ENCODE measurements around the gene NKAIN4. TPM values are rescaled to one million over a fixed set of nuclear protein-coding genes. Genes with fewer than 3 reads are reported as not detected.
"Not testable (repeated sequence)": the region's sequence is repeated elsewhere in the genome, so short reads cannot be mapped to it uniquely, and the experiment has no call there.

Gene NKAIN4
- total RNA-seq, 1 experiment from 2014 or later = not detected

- no peak for DNase-seq (ENCODE audit: low read depth)
Measured at GRCh38 chr20:63258781-63259180, 4.5 kb upstream of the NKAIN4 start.

- DNase-seq (ENCODE audit: low read depth) = no peak
Measured at GRCh38 chr20:63257629-63258028, 3.4 kb upstream of the NKAIN4 start.

GRCh38 chr20:63256954-63257353 is 2.7 kb upstream of the NKAIN4 start:
- no peak for DNase-seq (ENCODE audit: low read depth)

GRCh38 chr20:63255931-63256704 is 1.9 kb upstream of the NKAIN4 start:
- no peak for DNase-seq (ENCODE audit: low read depth)

GRCh38 chr20:63254606-63255384 is 532 bp upstream of the NKAIN4 start:
- no peak for DNase-seq (ENCODE audit: low read depth)

- no peak for DNase-seq (ENCODE audit: low read depth)
Measured at GRCh38 chr20:63253438-63254231, 628 bp downstream of the NKAIN4 start.

- DNase-seq (ENCODE audit: low read depth) = no peak
Measured at GRCh38 chr20:63253065-63253437, 1.2 kb downstream of the NKAIN4 start.

- no peak for DNase-seq (ENCODE audit: low read depth)
Measured at GRCh38 chr20:63252284-63252711, 2.0 kb downstream of the NKAIN4 start.

GRCh38 chr20:63251350-63251749 is 2.9 kb downstream of the NKAIN4 start:
- DNase-seq (ENCODE audit: low read depth) = not testable (repeated sequence)

- no peak for DNase-seq (ENCODE audit: low read depth)
Measured at GRCh38 chr20:63249891-63250290, 4.4 kb downstream of the NKAIN4 start.

- DNase-seq (ENCODE audit: low read depth) = no peak
Measured at GRCh38 chr20:63248835-63249591, 5.2 kb downstream of the NKAIN4 start.

- DNase-seq (ENCODE audit: low read depth) = no peak
Measured at GRCh38 chr20:63247671-63248228, 6.5 kb downstream of the NKAIN4 start.

GRCh38 chr20:63246490-63247288 is 7.6 kb downstream of the NKAIN4 start:
- no peak for DNase-seq (ENCODE audit: low read depth)

GRCh38 chr20:63244468-63244867 is 9.8 kb downstream of the NKAIN4 start:
- DNase-seq (ENCODE audit: low read depth) = no peak

GRCh38 chr20:63243604-63244247 is 10.5 kb downstream of the NKAIN4 start:
- no peak for DNase-seq (ENCODE audit: low read depth)

- DNase-seq (ENCODE audit: low read depth) = no peak
Measured at GRCh38 chr20:63242736-63243135, 11.5 kb downstream of the NKAIN4 start.

- DNase-seq (ENCODE audit: low read depth) = no peak
Measured at GRCh38 chr20:63241272-63241671, 13.0 kb downstream of the NKAIN4 start.

- no peak for DNase-seq (ENCODE audit: low read depth)
Measured at GRCh38 chr20:63240004-63240403, 14.3 kb downstream of the NKAIN4 start.

GRCh38 chr20:63239431-63239830 is 14.8 kb downstream of the NKAIN4 start:
- no peak for DNase-seq (ENCODE audit: low read depth)
